Adipocyte (in vitro differentiated cells): ENCODE data around the gene TGM2.

ENCODE experiments used
- DNase-seq: peaks from one replicate; pipeline ENCODE4 v3.0.0-alpha.2; 2015; ENCODE audit warnings: low read depth
- H3K27me3 ChIP-seq: replicated peaks from 2 replicates; pipeline ENCODE4 v1.7.0; 2013; ENCODE audit warnings: mild to moderate bottlenecking, low read length, moderate library complexity; ENCODE audit not compliant: control insufficient read depth, insufficient read depth
- H3K36me3 ChIP-seq: 2 replicates; pipeline ENCODE4 v1.7.0; 2013; ENCODE audit warnings: low read length, mild to moderate bottlenecking, moderate library complexity; ENCODE audit not compliant: control insufficient read depth, insufficient read depth, severe bottlenecking
- H3K4me1 ChIP-seq: 2 replicates; pipeline ENCODE4 v1.7.0; 2013; ENCODE audit warnings: mild to moderate bottlenecking, low read length, moderate library complexity; ENCODE audit not compliant: control insufficient read depth, insufficient read depth
- H3K4me3 ChIP-seq: 2 replicates; pipeline ENCODE4 v1.7.0; 2013; ENCODE audit warnings: mild to moderate bottlenecking, low read length, moderate library complexity
- H3K9ac ChIP-seq: 2 replicates; pipeline ENCODE4 v1.7.0; 2013; ENCODE audit warnings: mild to moderate bottlenecking, low read length, moderate library complexity
- H3K9me3 ChIP-seq: 2 replicates; pipeline ENCODE4 v1.7.0; 2013; ENCODE audit warnings: mild to moderate bottlenecking, low read length, moderate library complexity; ENCODE audit not compliant: control insufficient read depth

TGM2 gene

GRCh38 chr20:38172408-38172807, 7.3 kb upstream of the TGM2 start:
- Histone ChIP-seq H3K27me3 (no peaks in the 10 kb centered on the region), H3K9me3 (no peaks in the 10 kb centered on the region), H3K9ac (no peak overlapping the region), H3K4me1 (peaks cover 35% of the 10 kb centered on the region), H3K4me3 (no peak overlapping the region), H3K36me3 (no peaks in the 10 kb centered on the region)
- peak; percentile 67 for DNase-seq

GRCh38 chr20:38171675-38172043, 6.6 kb upstream of the TGM2 start:
- no peak overlapping the region for H3K4me3 ChIP-seq
- H3K9me3 ChIP-seq, result no peaks in the 10 kb centered on the region
- no peaks in the 10 kb centered on the region for H3K27me3 ChIP-seq
- no peak overlapping the region for H3K9ac ChIP-seq
- no peak for DNase-seq
- peaks cover 35% of the 10 kb centered on the region for H3K4me1 ChIP-seq
- H3K36me3 ChIP-seq, result no peaks in the 10 kb centered on the region

- Histone ChIP-seq H3K27me3 (no peaks in the 10 kb centered on the region), H3K9me3 (no peaks in the 10 kb centered on the region), H3K9ac (no peak overlapping the region), H3K4me3 (no peak overlapping the region), H3K4me1 (peaks cover 35% of the 10 kb centered on the region), H3K36me3 (no peaks in the 10 kb centered on the region)
- no peak for DNase-seq
Measured at GRCh38 chr20:38170826-38171674, 6.0 kb upstream of the TGM2 start.

DNA sequence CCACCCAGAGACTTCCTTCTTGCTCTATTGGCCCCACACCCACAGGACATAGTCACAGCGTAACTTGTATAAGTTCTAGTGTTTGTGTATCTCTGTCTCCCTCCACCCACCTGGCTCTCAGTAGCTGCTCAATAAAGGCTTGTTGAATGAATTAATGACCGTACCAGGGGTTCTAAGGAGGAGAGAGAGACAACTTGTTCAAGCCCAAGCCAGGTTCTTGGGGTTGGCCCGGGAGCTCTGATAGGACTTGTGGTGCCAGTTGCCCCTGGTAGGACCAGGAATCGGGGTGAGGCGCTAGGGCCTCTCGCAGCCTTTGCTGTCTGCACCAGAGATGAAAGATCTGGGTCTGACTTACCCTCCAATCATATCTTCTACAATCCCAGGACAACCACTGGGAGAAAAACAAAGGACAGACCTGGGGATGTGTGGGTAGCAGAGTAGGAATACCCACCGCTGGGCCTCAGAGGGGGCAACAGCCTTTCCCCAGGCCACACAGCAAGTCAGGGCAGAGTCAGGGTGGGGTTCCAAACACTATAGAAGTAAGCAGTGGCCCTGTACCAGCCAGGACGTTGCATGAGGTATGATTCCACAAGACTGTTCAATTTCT, 5.3 kb upstream of the TGM2 start:
- H3K9ac ChIP-seq, result no peak overlapping the region
- no peaks in the 10 kb centered on the region for H3K36me3 ChIP-seq
- peaks cover 38% of the 10 kb centered on the region for H3K4me1 ChIP-seq
- no peak overlapping the region for H3K4me3 ChIP-seq
- H3K27me3 ChIP-seq, result no peaks in the 10 kb centered on the region
- no peaks in the 10 kb centered on the region for H3K9me3 ChIP-seq
- DNase-seq, result peak; percentile 41

DNA sequence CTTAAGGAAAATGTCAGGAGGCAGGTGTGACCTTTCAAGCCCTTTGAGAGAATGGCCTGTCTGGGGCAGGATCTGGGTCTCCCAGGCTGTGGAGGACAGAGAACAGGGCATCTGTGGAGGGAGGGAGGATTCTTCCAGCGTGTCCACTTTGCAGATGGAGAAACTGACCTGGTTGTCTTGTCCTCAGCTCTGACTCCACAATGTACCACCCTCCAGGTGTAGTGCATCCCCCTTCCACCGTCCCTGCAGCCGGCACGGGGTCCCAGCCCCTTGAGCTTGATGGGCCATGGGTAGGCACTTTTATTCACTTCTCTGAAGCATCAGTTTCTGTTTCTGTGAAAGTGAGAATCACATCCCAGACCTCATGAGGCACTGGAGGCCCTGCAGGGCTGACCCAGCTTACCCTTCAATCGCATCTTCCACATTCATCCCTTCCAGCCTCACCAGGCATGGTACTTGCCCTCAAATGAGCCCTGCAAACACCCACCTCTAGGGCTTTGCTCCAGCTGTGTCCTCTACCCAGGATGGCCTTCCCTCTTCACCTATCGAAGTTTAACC, 4.6 kb upstream of the TGM2 start:
- no peak for DNase-seq
- H3K36me3 ChIP-seq, result no peaks in the 10 kb centered on the region
- peaks cover 39% of the 10 kb centered on the region for H3K4me1 ChIP-seq
- no peaks in the 10 kb centered on the region for H3K9me3 ChIP-seq
- no peak overlapping the region for H3K4me3 ChIP-seq
- H3K9ac ChIP-seq, result no peak overlapping the region
- no peaks in the 10 kb centered on the region for H3K27me3 ChIP-seq

DNA sequence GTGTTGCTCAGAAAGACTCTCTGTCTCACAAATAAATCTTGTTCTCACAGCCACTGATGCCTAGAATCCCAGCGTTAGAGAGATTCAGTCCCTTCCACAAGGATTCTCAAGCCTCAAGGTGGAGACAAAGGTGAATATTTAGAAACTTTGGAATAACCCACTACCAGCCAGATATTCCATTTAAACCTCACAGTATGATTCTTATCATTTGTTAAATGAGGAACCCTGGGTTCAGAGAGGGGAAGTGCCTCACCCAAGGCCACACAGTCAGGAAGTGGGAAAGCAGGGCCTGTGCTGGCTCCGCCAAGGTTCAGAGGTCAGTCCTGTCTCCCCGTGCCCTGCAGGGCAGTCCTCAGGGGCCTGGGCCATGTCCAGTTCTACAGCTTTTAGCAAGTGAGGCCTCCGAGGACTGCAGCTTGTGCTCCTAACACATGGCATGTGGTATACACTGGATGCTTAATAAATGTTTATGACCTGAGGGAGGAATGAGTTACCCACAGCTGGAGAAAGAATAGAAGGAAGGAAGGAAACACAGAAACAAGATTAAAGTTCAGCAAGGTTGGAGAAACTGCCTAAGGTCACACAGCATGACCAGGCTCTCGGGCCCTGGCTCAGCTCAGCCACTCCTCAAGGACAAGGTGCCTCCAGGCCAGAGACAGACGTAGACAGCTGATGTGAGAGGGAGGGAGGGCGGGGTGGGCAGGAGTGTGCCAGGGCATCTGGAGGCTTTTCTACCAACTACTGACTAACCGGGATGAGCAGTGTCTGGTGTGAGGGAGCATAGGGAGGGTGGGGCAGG, 3.9 kb upstream of the TGM2 start:
- no peaks in the 10 kb centered on the region for H3K36me3 ChIP-seq
- H3K4me3 ChIP-seq, result no peak overlapping the region
- H3K27me3 ChIP-seq, result no peaks in the 10 kb centered on the region
- H3K9ac ChIP-seq, result peak overlapping the region; percentile 5
- peaks cover 39% of the 10 kb centered on the region for H3K4me1 ChIP-seq
- H3K9me3 ChIP-seq, result no peaks in the 10 kb centered on the region
- DNase-seq, result no peak

- H3K4me1 ChIP-seq, result peaks cover 33% of the 10 kb centered on the region
- no peak overlapping the region for H3K4me3 ChIP-seq
- H3K9me3 ChIP-seq, result no peaks in the 10 kb centered on the region
- no peaks in the 10 kb centered on the region for H3K36me3 ChIP-seq
- no peaks in the 10 kb centered on the region for H3K27me3 ChIP-seq
- peak overlapping the region; percentile 5 for H3K9ac ChIP-seq
- peak; percentile 79 for DNase-seq
Measured at GRCh38 chr20:38167851-38168760, 3.0 kb upstream of the TGM2 start.

GRCh38 chr20:38167328-38167850, 2.3 kb upstream of the TGM2 start:
- Histone ChIP-seq H3K4me3 (no peak overlapping the region), H3K4me1 (peaks cover 30% of the 10 kb centered on the region), H3K36me3 (no peaks in the 10 kb centered on the region), H3K9ac (no peak overlapping the region), H3K27me3 (no peaks in the 10 kb centered on the region), H3K9me3 (no peaks in the 10 kb centered on the region)
- no peak for DNase-seq

DNA sequence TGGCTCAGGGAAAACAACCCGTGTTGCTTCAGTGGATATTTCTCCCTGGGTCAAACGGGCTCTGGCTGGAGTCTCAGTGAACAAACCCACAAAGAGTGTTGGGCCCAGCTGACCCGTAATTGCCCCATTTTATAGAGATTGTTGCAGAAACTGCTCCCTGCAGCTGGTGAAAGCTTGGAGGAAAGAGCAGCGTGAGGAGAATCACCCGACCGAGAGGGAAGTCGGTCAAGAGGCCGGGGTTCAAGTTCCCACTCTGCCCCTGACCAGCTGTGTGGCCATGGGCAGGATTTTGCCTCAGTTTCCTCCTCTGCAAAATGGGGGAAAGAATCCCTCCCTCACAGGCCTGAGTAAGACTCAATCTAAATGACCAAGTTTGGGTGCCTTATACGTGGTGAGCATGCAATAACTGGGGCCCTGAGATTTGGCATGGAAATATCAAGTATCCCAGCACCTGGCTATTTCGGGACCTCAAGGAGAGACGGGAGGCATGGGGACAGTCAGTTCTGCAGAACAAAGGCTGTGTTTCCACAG, 1.7 kb upstream of the TGM2 start:
- DNase-seq, result no peak
- Histone ChIP-seq H3K9me3 (no peaks in the 10 kb centered on the region), H3K9ac (no peak overlapping the region), H3K4me1 (peaks cover 30% of the 10 kb centered on the region), H3K36me3 (no peaks in the 10 kb centered on the region), H3K4me3 (no peak overlapping the region), H3K27me3 (no peaks in the 10 kb centered on the region)

DNA sequence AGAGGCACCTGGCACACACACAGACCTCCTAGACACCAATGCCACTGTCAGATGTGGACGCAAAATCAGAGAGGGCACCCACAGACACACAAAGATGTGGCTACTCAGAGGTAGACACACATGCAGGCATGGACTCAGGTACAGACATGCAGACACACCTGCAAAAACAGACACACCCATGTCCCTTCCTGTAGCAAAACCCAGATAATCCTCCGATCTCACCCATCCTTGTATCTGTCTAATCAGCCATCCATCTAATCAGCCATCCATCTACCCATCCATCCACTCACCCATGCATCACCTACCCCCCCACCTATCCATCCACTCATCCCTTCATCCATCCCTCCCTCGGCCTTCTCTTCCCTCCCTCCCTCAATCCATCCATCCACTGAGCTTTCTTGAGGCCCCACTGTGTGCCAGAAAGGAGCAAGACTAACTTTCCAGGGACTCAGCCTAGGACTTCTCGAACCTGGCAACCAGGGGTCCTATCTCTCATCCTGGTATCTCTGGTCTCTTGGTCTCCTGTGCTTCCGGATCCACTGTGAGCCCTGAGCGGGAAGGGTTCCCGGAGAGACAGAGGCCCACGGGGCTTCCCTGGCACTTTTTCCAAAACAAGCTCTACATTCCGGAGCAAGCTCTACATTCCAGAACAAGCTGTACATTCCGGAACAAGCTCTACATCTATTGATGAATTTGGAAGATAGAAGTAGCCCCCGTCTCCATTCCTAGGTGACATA, 1.1 kb upstream of the TGM2 start:
- H3K4me3 ChIP-seq, result no peak overlapping the region

More for the DNA sequence above, 1.1 kb upstream of the TGM2 start:
- DNase-seq, result peak; percentile 56
- no peak overlapping the region for H3K9ac ChIP-seq
- peaks cover 24% of the 10 kb centered on the region for H3K4me1 ChIP-seq
- H3K27me3 ChIP-seq, result no peaks in the 10 kb centered on the region
- H3K36me3 ChIP-seq, result no peaks in the 10 kb centered on the region
- H3K9me3 ChIP-seq, result no peaks in the 10 kb centered on the region
